ENCODE data around the gene NHSL2. TPM values are rescaled to one million over a fixed set of nuclear protein-coding genes. Genes with fewer than 3 reads are reported as not detected.
A peak's percentile ranks its signal among the peaks of the same experiment; 100 is the strongest.

NHSL2 gene
- total RNA-seq, 1 experiment from 2014 or later: not detected

GRCh38 chrX:72102760-72103159 is 192.1 kb downstream of the NHSL2 start:
- DNase-seq (ENCODE audit: low read depth, low spot score): no peak
- in situ Hi-C loops (cut with HindIII; ENCODE audit: low pct_unique_long_range_greater_than_20kb, low sequenced_read_pairs): no loop called here

DNA sequence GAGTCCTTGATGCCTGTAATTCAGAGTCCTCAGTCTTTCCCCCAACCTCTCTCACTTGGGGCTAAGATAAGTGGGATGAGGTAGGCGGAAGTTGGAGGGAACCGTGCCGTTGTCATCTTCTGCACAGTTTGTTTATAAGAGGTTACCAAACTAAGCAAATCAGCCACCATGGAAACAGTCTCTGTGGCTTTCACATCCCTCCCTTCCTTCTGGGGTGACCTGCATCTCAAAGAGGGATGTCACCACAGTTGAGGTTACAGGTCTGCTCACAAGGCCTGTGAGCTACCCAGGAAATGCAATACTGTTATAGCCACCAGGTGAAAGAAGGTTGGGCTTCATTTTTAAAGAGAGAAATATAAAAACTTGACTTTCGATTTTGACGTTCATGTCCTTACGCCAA is 194.8 kb downstream of the NHSL2 start:
- no peak for DNase-seq (ENCODE audit: low read depth, low spot score)
- in situ Hi-C loops (cut with HindIII; ENCODE audit: low pct_unique_long_range_greater_than_20kb, low sequenced_read_pairs): no loop called here

- DNase-seq (ENCODE audit: low read depth, low spot score): peak; percentile 34
- in situ Hi-C loops (cut with HindIII; ENCODE audit: low pct_unique_long_range_greater_than_20kb, low sequenced_read_pairs): no loop called here
These were observed 196.7 kb downstream of the NHSL2 start for GRCh38 chrX:72107320-72107719.

DNA sequence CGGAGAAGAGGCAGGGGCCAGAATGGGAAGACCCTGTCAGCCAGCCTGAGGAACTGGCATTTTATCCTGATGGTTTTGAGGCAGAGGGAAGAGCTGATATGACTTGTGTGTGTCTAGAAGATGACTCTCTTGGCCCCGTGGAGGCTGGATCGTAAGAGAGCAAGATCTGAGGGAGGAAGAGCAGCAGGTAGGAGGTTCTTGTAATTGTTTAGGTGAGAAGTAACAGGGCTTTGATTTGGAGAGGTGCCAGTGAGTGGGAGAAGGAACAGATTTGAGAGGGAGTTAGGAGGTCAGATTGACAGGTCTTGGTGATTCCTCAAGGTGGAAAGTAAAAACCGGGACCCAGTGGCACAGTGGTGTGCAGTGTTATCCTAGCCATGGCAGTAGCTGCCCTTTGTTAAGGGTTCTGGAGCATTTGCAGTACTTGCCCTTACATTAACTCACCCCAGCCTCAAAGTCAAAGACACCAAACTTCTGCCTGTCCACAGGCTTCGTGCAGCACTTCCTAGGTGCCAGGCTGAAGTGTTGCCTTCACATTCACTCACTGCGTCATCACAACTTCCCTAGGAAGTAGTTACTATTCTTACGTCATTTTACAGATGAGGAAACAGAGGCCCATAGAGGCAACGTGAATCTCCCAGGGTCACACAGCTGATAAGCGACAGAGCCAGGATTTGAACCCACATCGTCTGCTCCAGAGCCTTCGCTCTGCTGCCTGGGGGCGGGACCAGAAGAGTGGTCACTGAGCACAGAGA is 197.4 kb downstream of the NHSL2 start:
- in situ Hi-C loops (cut with HindIII; ENCODE audit: low pct_unique_long_range_greater_than_20kb, low sequenced_read_pairs): no loop called here
- no peak for DNase-seq (ENCODE audit: low read depth, low spot score)

DNA sequence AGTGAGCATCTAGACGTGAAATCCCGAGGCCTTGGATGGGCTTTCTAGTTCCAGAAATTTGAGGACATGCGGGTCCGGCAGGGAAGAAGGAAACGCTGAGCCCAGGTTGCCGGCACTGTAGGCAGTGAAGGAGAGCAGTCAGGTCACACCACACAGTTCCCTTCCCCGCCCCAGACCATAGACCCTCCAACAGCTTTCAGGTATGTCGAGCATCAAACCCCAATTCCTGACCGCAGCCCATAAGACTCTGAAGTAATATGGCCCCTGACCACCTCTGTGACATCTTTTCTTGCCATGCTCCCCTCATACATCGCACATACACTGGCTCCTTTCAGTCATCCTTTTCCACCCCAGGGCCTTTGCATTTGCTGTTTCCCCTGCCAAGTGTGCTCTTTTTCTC is 198.0 kb downstream of the NHSL2 start:
- DNase-seq (ENCODE audit: low read depth, low spot score): no peak

GRCh38 chrX:72110051-72110875 is 199.6 kb downstream of the NHSL2 start:
- DNase-seq (ENCODE audit: low read depth, low spot score): no peak
- in situ Hi-C loops (cut with HindIII; ENCODE audit: low pct_unique_long_range_greater_than_20kb, low sequenced_read_pairs): no loop called here

More for the DNA sequence above, 198.0 kb downstream of the NHSL2 start:
- in situ Hi-C loops (cut with HindIII; ENCODE audit: low pct_unique_long_range_greater_than_20kb, low sequenced_read_pairs): no loop called here

DNA sequence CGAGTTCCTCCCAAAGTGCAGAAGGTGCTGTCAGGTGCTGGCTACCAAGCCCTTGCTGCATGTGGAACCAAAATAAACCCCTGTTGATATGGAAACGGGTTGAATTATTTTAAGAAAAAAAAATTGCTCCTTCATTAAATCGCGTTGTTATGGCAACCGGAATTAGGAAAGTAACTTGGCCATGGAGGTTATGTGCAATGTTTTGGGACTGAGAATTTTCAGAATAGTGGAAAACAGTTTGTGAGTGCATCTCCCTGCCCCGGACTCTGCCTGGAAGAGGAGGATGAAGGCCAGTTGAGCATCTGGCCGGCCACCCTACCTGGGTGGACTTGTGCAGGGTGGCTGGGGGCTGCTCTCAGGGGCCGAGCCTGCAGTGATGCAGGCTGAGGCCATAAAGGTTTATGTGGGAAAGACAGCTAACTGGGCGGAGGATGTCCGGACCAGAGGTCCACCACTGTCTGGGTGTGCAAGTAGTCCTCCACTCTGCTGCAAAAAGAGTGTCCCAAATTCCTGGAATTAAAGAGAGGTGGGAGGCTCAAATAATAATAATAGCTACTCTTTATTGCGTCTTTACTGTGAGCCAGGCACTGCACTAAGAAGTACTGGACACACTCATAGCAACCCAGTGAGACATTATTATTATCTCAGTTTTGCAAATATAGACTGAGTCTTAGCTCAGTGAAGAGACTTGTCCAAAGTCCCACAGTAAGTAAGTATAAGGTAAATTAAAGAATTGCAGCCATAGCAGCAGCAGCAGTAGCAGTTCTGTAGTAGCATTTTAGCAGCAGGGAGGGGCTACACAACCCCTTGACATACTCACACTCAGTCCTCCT is 200.4 kb downstream of the NHSL2 start:
- no peak for DNase-seq (ENCODE audit: low read depth, low spot score)
- in situ Hi-C loops (cut with HindIII; ENCODE audit: low pct_unique_long_range_greater_than_20kb, low sequenced_read_pairs): no loop called here

- no peak for DNase-seq (ENCODE audit: low read depth, low spot score)
- in situ Hi-C loops (cut with HindIII; ENCODE audit: low pct_unique_long_range_greater_than_20kb, low sequenced_read_pairs): no loop called here
These were observed 202.8 kb downstream of the NHSL2 start for GRCh38 chrX:72113461-72113860.

GRCh38 chrX:72114306-72114705 is 203.7 kb downstream of the NHSL2 start:
- no peak for DNase-seq (ENCODE audit: low read depth, low spot score)
- in situ Hi-C loops (cut with HindIII; ENCODE audit: low pct_unique_long_range_greater_than_20kb, low sequenced_read_pairs): no loop called here

- DNase-seq (ENCODE audit: low read depth, low spot score): no peak
These were observed 204.2 kb downstream of the NHSL2 start for GRCh38 chrX:72114807-72115206.

DNA sequence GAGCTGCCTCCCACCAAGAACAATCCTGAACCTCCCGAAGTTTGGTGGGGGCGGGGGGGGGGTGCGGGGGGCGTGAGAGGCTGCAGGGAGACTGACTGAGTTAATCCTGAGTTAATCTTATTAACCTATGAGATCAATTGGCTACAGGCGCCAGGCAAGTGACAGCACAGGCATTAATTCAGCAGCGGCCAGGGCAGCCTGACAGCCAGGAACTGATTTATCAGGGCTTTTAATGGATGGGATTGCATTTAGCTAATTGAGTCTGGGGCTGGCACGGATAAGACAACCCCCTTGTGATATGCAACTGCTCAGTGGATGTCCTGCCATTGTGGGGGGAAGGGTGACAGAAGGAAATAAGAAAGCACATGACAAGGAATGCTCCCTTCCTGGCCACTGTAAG is 204.7 kb downstream of the NHSL2 start:
- in situ Hi-C loops (cut with HindIII; ENCODE audit: low pct_unique_long_range_greater_than_20kb, low sequenced_read_pairs): no loop called here
- no peak for DNase-seq (ENCODE audit: low read depth, low spot score)

More at GRCh38 chrX:72114807-72115206, 204.2 kb downstream of the NHSL2 start:
- in situ Hi-C loops (cut with HindIII; ENCODE audit: low pct_unique_long_range_greater_than_20kb, low sequenced_read_pairs): no loop called here

DNA sequence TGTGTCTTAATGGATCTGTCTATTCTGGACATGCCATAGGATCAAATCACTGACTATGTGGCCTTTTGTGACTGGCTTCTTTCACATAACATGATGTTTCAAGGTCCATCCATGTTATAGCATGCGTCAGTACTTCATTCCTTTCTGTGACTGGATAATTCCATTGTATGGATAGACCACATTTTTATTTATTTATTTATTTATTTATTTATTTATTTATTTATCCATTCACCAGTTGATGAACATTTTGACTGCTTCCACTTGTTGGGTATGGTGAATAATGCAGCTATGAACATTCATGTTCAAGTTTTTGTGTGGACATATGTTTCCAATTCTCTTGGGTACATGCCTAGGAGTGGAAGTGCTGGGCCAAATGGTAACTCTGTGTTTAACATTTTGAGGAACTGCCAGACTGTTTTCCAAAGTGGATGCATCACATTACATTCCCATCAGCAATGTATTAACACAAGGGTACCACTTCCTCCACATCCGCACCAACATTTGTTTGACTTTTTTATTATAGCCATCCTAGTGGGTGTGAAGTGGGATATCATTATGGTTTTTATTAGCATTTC is 207.1 kb downstream of the NHSL2 start:
- in situ Hi-C loops (cut with HindIII; ENCODE audit: low pct_unique_long_range_greater_than_20kb, low sequenced_read_pairs): no loop called here

DNA sequence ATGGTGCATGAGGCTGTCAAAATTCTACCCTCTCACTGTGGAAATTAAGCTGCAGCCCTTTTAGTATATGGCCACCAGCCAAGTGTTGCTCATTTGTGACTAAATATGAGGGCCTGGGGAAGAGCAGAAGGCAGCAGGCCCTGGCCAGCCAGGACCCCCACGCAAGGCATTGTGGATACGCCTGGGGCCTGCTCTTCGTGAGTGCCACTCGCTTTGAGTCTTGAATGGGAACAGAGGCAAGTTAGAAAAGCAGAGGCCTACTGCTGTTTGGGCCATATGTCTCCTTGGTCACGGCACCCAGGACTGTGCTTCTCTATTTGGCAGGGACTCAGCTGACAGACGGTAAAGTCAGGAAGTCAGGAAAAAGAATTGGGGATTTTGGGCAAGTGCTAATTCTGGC is 210.2 kb downstream of the NHSL2 start:
- no peak for DNase-seq (ENCODE audit: low read depth, low spot score)
- in situ Hi-C loops (cut with HindIII; ENCODE audit: low pct_unique_long_range_greater_than_20kb, low sequenced_read_pairs): no loop called here

More for the DNA sequence above, 207.1 kb downstream of the NHSL2 start:
- no peak for DNase-seq (ENCODE audit: low read depth, low spot score)

GRCh38 chrX:72121383-72121782 is 210.7 kb downstream of the NHSL2 start:
- no peak for DNase-seq (ENCODE audit: low read depth, low spot score)
- in situ Hi-C loops (cut with HindIII; ENCODE audit: low pct_unique_long_range_greater_than_20kb, low sequenced_read_pairs): no loop called here

- DNase-seq (ENCODE audit: low read depth, low spot score): no peak
- in situ Hi-C loops (cut with HindIII; ENCODE audit: low pct_unique_long_range_greater_than_20kb, low sequenced_read_pairs): no loop called here
These were observed 212.1 kb downstream of the NHSL2 start for GRCh38 chrX:72122621-72123337.

- in situ Hi-C loops (cut with HindIII; ENCODE audit: low pct_unique_long_range_greater_than_20kb, low sequenced_read_pairs): no loop called here
- DNase-seq (ENCODE audit: low read depth, low spot score): no peak
These were observed 213.0 kb downstream of the NHSL2 start for GRCh38 chrX:72123471-72124185.

Data from SK-MEL-5 (cell line).